GM23248 (cell line): ENCODE results near the gene GDPD3. TPM values are rescaled to one million over a fixed set of nuclear protein-coding genes. Genes with fewer than 3 reads are reported as not detected.

Source experiments
- DNase-seq: peaks from one replicate; pipeline ENCODE4 v3.0.0-alpha.2; 2015
- H2AFZ ChIP-seq: fragments of 200-600 bp; sonication (generic); 2 replicates; pipeline ENCODE4 v1.6.1; 2016; ENCODE audit warnings: antibody characterized with exemption
- H3F3A ChIP-seq: fragments of 200-600 bp; sonication (generic); 2 replicates; pipeline ENCODE4 v1.6.1; 2016; ENCODE audit warnings: mild to moderate bottlenecking, antibody characterized with exemption, mixed run types; ENCODE audit not compliant: insufficient read depth
- H3K27ac ChIP-seq: fragments of 200-600 bp; sonication (generic); 2 replicates; pipeline ENCODE4 v1.5.1; 2016; ENCODE audit warnings: mild to moderate bottlenecking
- H3K27me3 ChIP-seq: fragments of 200-600 bp; sonication (generic); replicated peaks from 2 replicates; pipeline ENCODE4 v1.6.1; 2016; ENCODE audit warnings: mild to moderate bottlenecking; ENCODE audit not compliant: insufficient read depth
- H3K36me3 ChIP-seq: fragments of 200-600 bp; sonication (generic); 2 replicates; pipeline ENCODE4 v1.6.1; 2016; ENCODE audit warnings: low read depth, mild to moderate bottlenecking
- H3K4me1 ChIP-seq: fragments of 200-600 bp; sonication (generic); 2 replicates; pipeline ENCODE4 v1.6.1; 2016; ENCODE audit warnings: mild to moderate bottlenecking; ENCODE audit not compliant: insufficient read depth
- H3K4me2 ChIP-seq: fragments of 200-600 bp; sonication (generic); one replicate; pipeline ENCODE4 v1.6.1; 2016; ENCODE audit warnings: mild to moderate bottlenecking; ENCODE audit not compliant: unreplicated experiment
- H3K4me3 ChIP-seq: fragments of 200-600 bp; sonication (generic); 2 replicates; pipeline ENCODE4 v1.5.1; 2016; ENCODE audit warnings: mild to moderate bottlenecking
- H3K79me2 ChIP-seq: fragments of 200-600 bp; sonication (generic); 2 replicates; pipeline ENCODE4 v1.6.1; 2016; ENCODE audit warnings: mild to moderate bottlenecking; ENCODE audit not compliant: insufficient read depth
- H3K9ac ChIP-seq: fragments of 200-600 bp; sonication (generic); 2 replicates; pipeline ENCODE4 v1.6.1; 2016; ENCODE audit warnings: mild to moderate bottlenecking
- H3K9me2 ChIP-seq: fragments of 200-600 bp; sonication (generic); 2 replicates; pipeline ENCODE4 v1.6.1; 2016; ENCODE audit warnings: mixed run types, mild to moderate bottlenecking, moderate library complexity; ENCODE audit not compliant: insufficient read depth
- H3K9me3 ChIP-seq: fragments of 200-600 bp; sonication (generic); one replicate; pipeline ENCODE4 v1.6.1; 2017; ENCODE audit warnings: low read depth
- H4K20me1 ChIP-seq: fragments of 200-600 bp; sonication (generic); 2 replicates; pipeline ENCODE4 v1.6.0; 2016; ENCODE audit not compliant: insufficient read depth
- EZH2 ChIP-seq: fragments of 200-600 bp; sonication (generic); IDR thresholded peaks from 2 replicates; pipeline ENCODE4 v1.6.1; 2018; ENCODE audit warnings: antibody characterized with exemption, mild to moderate bottlenecking; ENCODE audit not compliant: insufficient read depth, poor library complexity, severe bottlenecking
- EZH2phosphoT487 ChIP-seq: fragments of 200-600 bp; sonication (generic); IDR thresholded peaks from 2 replicates; pipeline ENCODE4 v1.6.1; 2018; ENCODE audit warnings: antibody characterized with exemption, moderate library complexity, mild to moderate bottlenecking, low read depth; ENCODE audit not compliant: insufficient read depth
- WGBS, 2 experiments: methylation state at CpG; one replicate each; pipeline ENCODE4 v1.1.6; 2015 to 2017; ENCODE audit warnings: low lambda C conversion rate in 2 of 2, low coverage in 1 of 2; ENCODE audit errors: missing lambda C conversion rate in 2 of 2; 5-methylcytosine and 5-hydroxymethylcytosine counted together
- in situ Hi-C: fragments of 300-500 bp; cut with MboI; formaldehyde crosslinking; loops from 2 replicates; pipeline ENCODE4 v1.15.0; 2020
- polyA plus RNA-seq: library from polyadenylated mRNA; unstranded; fragments of >200 nt; fragmentation: Nextera tagmentation; extraction: Ambion mirVana; gene quantifications from 2 replicates; pipeline ENCODE4 v1.2.1, GENCODE V29; 2016
- total RNA-seq: library from RNA; depleted of rRNA; stranded (reverse); fragments of >200 nt; shearing (Covaris generic); gene quantifications from 2 replicates; pipeline ENCODE4 v1.2.3, GENCODE V29; 2014

Gene GDPD3
- total and polyA plus RNA-seq, 2 experiments from 2014 or later, result 0.22 to 1.2 TPM

DNA sequence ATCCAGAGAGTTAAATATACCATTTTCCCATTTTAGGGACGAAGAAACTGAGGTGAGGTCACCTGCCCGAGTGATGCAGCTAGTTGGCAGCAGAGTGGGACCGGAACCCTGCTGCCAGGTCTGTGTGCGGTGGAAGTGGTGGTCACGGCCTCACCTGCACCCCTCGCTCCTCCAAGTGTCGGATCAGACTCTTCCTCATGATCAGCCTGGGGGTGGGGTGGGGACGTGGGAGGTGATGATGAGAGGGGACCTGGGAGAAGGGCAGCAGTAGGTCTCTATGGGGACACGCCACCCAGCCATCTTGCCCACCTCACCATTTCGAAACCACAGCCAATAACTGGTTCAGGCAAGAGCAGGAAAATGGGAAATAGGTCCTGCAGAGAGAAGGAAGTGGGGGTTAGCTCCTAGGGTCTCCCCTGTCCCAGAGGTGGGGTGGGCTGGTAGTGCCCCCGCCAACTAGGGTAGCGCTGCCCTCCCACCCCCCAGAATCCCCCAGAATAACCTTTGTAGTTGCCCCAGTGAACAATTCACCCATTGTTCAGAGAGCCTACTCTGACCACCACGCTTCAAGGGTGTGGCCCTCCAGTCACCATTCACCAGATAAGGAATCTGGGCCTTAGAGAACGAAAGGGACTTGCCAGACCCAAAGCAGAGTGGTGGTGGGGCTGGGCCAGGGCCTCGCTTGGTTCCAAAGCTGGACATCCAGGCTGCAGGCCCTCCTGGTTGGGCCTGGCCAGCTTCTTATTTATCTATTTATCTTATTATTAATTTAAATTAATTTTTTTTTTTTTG lies 5.1 kb downstream of the GDPD3 start:
- no peaks in the 10 kb centered on the region for H3F3A ChIP-seq
- H3K9ac ChIP-seq, result no peak overlapping the region
- H3K27ac ChIP-seq, result no peak overlapping the region
- in situ Hi-C loops, result loop anchor here (25.0 kb wide), 1 partner anchor 304 kb away; the partner anchor contains the start of gene ZNF771
- WGBS, 2 experiments, result 93 to 94% methylated on average over 14 to 15 of the region's 15 CpGs
- H3K9me2 ChIP-seq, result no peaks in the 10 kb centered on the region
- H2AFZ ChIP-seq, result no peak overlapping the region
- no peaks in the 10 kb centered on the region; the same call in 1 of the 2 replicates for H3K36me3 ChIP-seq
- H3K4me2 ChIP-seq, result no peak overlapping the region
- H3K4me3 ChIP-seq, result no peak overlapping the region
- peaks cover 2% of the 10 kb centered on the region for H3K4me1 ChIP-seq
- H3K79me2 ChIP-seq, result no peaks in the 10 kb centered on the region
- TF ChIP-seq EZH2phosphoT487 (no peak), EZH2 (no peak)
- H4K20me1 ChIP-seq, result no peaks in the 10 kb centered on the region
- DNase-seq, result no peak
- no peaks in the 10 kb centered on the region for H3K27me3 ChIP-seq
- H3K9me3 ChIP-seq, result no peaks in the 10 kb centered on the region

DNA sequence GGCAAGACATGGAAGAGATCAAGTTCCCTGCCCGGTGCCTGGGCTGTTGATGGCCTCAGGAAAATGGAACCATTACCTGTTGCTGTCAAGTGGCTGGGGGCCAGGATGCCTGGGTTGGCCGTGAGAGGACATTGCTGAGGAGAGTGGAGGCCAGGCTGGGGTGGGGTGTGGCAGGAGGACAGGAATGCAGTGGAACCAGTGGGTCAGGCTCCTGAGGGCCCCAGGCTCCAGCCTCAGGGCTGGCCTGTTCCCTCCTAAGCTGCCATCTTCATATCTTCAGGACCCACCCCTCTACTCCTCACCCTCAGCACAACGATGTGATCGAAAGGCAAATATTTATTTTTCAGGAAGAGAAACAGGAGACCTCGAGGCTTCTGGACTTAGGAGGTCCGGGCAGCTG lies 8.8 kb downstream of the GDPD3 start:
- Histone ChIP-seq H3K79me2 (no peaks in the 10 kb centered on the region), H3K9me2 (no peaks in the 10 kb centered on the region), H3K4me3 (no peak overlapping the region), H3K4me2 (no peak overlapping the region), H4K20me1 (no peaks in the 10 kb centered on the region), H3K27me3 (no peaks in the 10 kb centered on the region), H3K36me3 (no peaks in the 10 kb centered on the region; the same call in 1 of the 2 replicates), H3K4me1 (no peaks in the 10 kb centered on the region), H3K27ac (no peak overlapping the region), H2AFZ (no peak overlapping the region), H3F3A (no peaks in the 10 kb centered on the region), H3K9me3 (no peaks in the 10 kb centered on the region), H3K9ac (no peak overlapping the region)
- DNase-seq, result no peak
- in situ Hi-C loops, result loop anchor here (25.0 kb wide), 1 partner anchor 308 kb away; the partner anchor contains the start of gene ZNF771
- WGBS, 2 experiments, result 90 to 92% methylated on average over 6 of the region's 6 CpGs
- TF ChIP-seq EZH2phosphoT487 (no peak), EZH2 (no peak)

DNA sequence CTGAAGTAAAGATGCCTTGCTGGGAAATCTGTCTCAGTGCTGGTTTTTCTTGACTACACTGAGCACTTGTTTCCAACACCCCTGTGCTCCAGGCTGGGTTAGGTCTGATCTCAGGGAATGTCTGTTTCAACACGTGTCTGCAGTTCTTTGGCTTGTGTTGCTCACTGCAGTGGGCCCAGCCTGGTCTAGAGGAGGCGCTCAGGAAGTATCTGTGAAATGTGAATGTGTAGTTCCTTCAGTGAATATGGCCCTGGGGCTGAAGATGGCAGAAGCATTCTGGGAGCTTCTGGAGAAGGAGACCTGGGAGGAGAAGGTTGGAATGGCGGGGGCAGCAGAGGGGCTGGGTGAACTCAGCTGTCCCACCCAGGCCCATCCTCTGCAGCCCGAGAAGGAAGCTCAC lies 9.2 kb downstream of the GDPD3 start:
- no peaks in the 10 kb centered on the region for H3F3A ChIP-seq
- in situ Hi-C loops, result loop anchor here (25.0 kb wide), 1 partner anchor 308 kb away; the partner anchor contains the start of gene ZNF771
- no peaks in the 10 kb centered on the region for H3K9me3 ChIP-seq
- H3K27ac ChIP-seq, result no peak overlapping the region
- 80 to 81% methylated on average over 4 of the region's 4 CpGs for WGBS, 2 experiments
- no peak overlapping the region for H2AFZ ChIP-seq
- no peaks in the 10 kb centered on the region for H3K27me3 ChIP-seq
- no peak for TF ChIP-seq EZH2
- no peak for TF ChIP-seq EZH2phosphoT487
- no peaks in the 10 kb centered on the region; the same call in 1 of the 2 replicates for H3K36me3 ChIP-seq
- no peaks in the 10 kb centered on the region for H3K79me2 ChIP-seq
- H4K20me1 ChIP-seq, result no peaks in the 10 kb centered on the region
- no peak for DNase-seq
- no peak overlapping the region for H3K9ac ChIP-seq
- H3K4me1 ChIP-seq, result no peaks in the 10 kb centered on the region
- no peak overlapping the region for H3K4me2 ChIP-seq
- H3K9me2 ChIP-seq, result no peaks in the 10 kb centered on the region
- H3K4me3 ChIP-seq, result no peak overlapping the region

DNA sequence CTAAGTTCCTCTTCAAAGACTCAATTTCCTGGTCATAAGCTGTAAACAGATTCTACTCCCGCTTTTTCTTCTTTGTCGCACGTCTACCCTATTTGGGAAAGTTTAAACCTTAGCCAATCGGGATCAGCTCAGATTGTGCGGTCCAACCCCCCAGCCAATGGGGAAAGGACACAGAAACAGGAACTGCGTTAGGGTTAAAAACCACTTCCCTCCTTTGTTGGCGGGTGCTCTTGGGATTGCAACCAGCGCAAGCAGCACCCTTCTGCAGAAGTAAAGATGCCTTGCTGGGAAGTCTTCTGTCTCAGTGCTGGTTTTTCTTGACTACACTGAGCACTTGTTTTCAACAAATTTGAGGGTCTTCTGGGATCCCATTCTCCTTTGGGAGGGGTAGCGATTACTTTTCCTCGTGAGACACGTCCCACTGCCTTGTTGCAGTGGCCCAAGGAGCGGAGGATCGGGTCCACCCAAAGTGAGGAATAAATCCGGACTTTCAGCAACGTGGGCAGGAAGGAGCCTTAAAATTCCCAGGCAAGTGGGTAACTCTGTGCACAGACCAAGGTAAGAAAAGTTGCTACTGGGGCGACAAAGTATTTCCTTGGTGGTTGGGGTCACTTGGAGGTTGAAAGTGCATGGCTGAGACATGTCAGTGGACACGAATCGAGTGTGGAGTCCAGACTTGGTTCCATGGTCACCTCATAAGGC lies 16.3 kb downstream of the GDPD3 start:
- Histone ChIP-seq H3K27ac (peak overlapping the region; percentile 64), H3K4me3 (peak overlapping the region; percentile 91; the same call in 1 of the 2 replicates), H3K4me2 (peak overlapping the region; percentile 39), H3K79me2 (peaks cover 21% of the 10 kb centered on the region), H3K4me1 (0 out of 2 replicates have a peak, but pooled peaks cover 3% of the 10 kb centered on the region), H3F3A (peaks cover 23% of the 10 kb centered on the region; the same call in 1 of the 2 replicates), H3K9me2 (no peaks in the 10 kb centered on the region), H4K20me1 (no peaks in the 10 kb centered on the region), H3K9me3 (no peaks in the 10 kb centered on the region), H2AFZ (peak overlapping the region; percentile 85), H3K9ac (peak overlapping the region; percentile 91), H3K27me3 (no peaks in the 10 kb centered on the region), H3K36me3 (peaks cover 10% of the 10 kb centered on the region)
- TF ChIP-seq EZH2phosphoT487 (no peak), EZH2 (no peak)
- in situ Hi-C loops, result no loop called here
- no peak for DNase-seq
- 97 to 98% methylated on average over 18 of the region's 18 CpGs for WGBS, 2 experiments
